Duodenal mucosa (tissue), 2 donors: ENCODE results near the gene RNF223.
"Not testable (repeated sequence)": the region's sequence is repeated elsewhere in the genome, so short reads cannot be mapped to it uniquely, and the experiment has no call there.

Source experiments
- H3K27ac ChIP-seq: one replicate; pipeline ENCODE4 v1.7.0; 2013; ENCODE audit warnings: low read depth, low read length
- H3K27me3 ChIP-seq, 2 donors: one replicate each; pipeline ENCODE4 v1.7.0; 2013; ENCODE audit warnings: low read length in 2 of 2, control low read depth in 1 of 2; ENCODE audit not compliant: insufficient read depth in 2 of 2, control insufficient read depth in 1 of 2
- H3K36me3 ChIP-seq, 2 donors: one replicate each; pipeline ENCODE4 v1.7.0; 2013; ENCODE audit warnings: low read length in 2 of 2, control low read depth in 1 of 2; ENCODE audit not compliant: insufficient read depth in 2 of 2, control insufficient read depth in 1 of 2
- H3K4me1 ChIP-seq, 2 donors: one replicate each; pipeline ENCODE4 v1.7.0; 2013; ENCODE audit warnings: low read length in 2 of 2, control low read depth in 1 of 2; ENCODE audit not compliant: insufficient read depth in 2 of 2, control insufficient read depth in 1 of 2
- H3K4me3 ChIP-seq, 2 donors: one replicate each; pipeline ENCODE4 v1.7.0; 2013; ENCODE audit warnings: low read length in 2 of 2, low read depth in 1 of 2
- H3K9ac ChIP-seq, 2 donors: one replicate each; pipeline ENCODE4 v1.7.0; 2013; ENCODE audit warnings: low read length in 2 of 2, low read depth in 1 of 2
- H3K9me3 ChIP-seq, 2 donors: one replicate each; pipeline ENCODE4 v1.7.0; 2013; ENCODE audit warnings: low read length in 2 of 2, control low read depth in 1 of 2; ENCODE audit not compliant: control insufficient read depth in 1 of 2

Gene RNF223

GRCh38 chr1:1069711-1070676 lies 4.1 kb downstream of the RNF223 start:
- no peak overlapping the region for H3K27ac ChIP-seq
- H3K9ac ChIP-seq: no peak overlapping the region
- peaks cover 4 to 30% of the 10 kb centered on the region in 2 donors for H3K27me3 ChIP-seq
- no peaks in the 10 kb centered on the region for H3K9me3 ChIP-seq
- H3K4me3 ChIP-seq: no peak overlapping the region
- H3K36me3 ChIP-seq: no peaks in the 10 kb centered on the region
- peaks cover 4 to 21% of the 10 kb centered on the region in 2 donors for H3K4me1 ChIP-seq

GRCh38 chr1:1069056-1069710 lies 4.9 kb downstream of the RNF223 start:
- peak overlapping the region; percentile 84 for H3K27ac ChIP-seq
- peak overlapping the region in 1 of 2 donors; percentile 10 for H3K9ac ChIP-seq
- H3K4me3 ChIP-seq: peak overlapping the region; percentile 67 to 69
- H3K4me1 ChIP-seq: peaks cover 6 to 17% of the 10 kb centered on the region in 2 donors
- H3K36me3 ChIP-seq: no peaks in the 10 kb centered on the region
- peaks cover 7 to 27% of the 10 kb centered on the region in 2 donors for H3K27me3 ChIP-seq
- no peaks in the 10 kb centered on the region for H3K9me3 ChIP-seq

- Histone ChIP-seq H3K36me3 (no peaks in the 10 kb centered on the region), H3K27ac (no peak overlapping the region), H3K27me3 (peaks cover 13 to 32% of the 10 kb centered on the region in 2 donors), H3K9me3 (no peaks in the 10 kb centered on the region), H3K4me1 (peaks cover 10 to 20% of the 10 kb centered on the region in 2 donors), H3K4me3 (peak overlapping the region; percentile 15 to 16), H3K9ac (peak overlapping the region in 1 of 2 donors; percentile 18)
Observed at GRCh38 chr1:1068517-1069055, 5.5 kb downstream of the RNF223 start.

- Histone ChIP-seq H3K27me3 (peaks cover 19 to 35% of the 10 kb centered on the region in 2 donors), H3K9ac (peak overlapping the region in 1 of 2 donors; percentile 18), H3K4me3 (peak overlapping the region; percentile 15 to 16), H3K27ac (no peak overlapping the region), H3K36me3 (no peaks in the 10 kb centered on the region), H3K4me1 (peaks cover 10 to 15% of the 10 kb centered on the region in 2 donors), H3K9me3 (no peaks in the 10 kb centered on the region)
Observed at GRCh38 chr1:1067860-1068516, 6.1 kb downstream of the RNF223 start.

GRCh38 chr1:1067284-1067859 lies 6.7 kb downstream of the RNF223 start:
- Histone ChIP-seq H3K36me3 (no peaks in the 10 kb centered on the region), H3K9me3 (no peaks in the 10 kb centered on the region), H3K27ac (no peak overlapping the region), H3K4me1 (peaks cover 10 to 15% of the 10 kb centered on the region in 2 donors), H3K9ac (no peak overlapping the region), H3K27me3 (peaks cover 26 to 40% of the 10 kb centered on the region in 2 donors), H3K4me3 (no peak overlapping the region)

GRCh38 chr1:1066403-1067283 lies 7.5 kb downstream of the RNF223 start:
- no peak overlapping the region for H3K27ac ChIP-seq
- no peaks in the 10 kb centered on the region for H3K36me3 ChIP-seq
- peaks cover 32 to 42% of the 10 kb centered on the region in 2 donors for H3K27me3 ChIP-seq
- no peak overlapping the region for H3K4me3 ChIP-seq
- no peak overlapping the region for H3K9ac ChIP-seq
- H3K9me3 ChIP-seq: no peaks in the 10 kb centered on the region
- H3K4me1 ChIP-seq: peaks cover 10 to 15% of the 10 kb centered on the region in 2 donors

- not testable (repeated sequence) for H3K9ac ChIP-seq, H3K9me3 ChIP-seq, H3K4me3 ChIP-seq, H3K36me3 ChIP-seq, H3K27ac ChIP-seq
- H3K27me3 ChIP-seq: peaks cover 40 to 49% of the 10 kb centered on the region in 2 donors
- peaks cover 10 to 15% of the 10 kb centered on the region in 2 donors for H3K4me1 ChIP-seq
Observed at GRCh38 chr1:1065940-1066304, 8.2 kb downstream of the RNF223 start.

- H3K9me3 ChIP-seq: no peaks in the 10 kb centered on the region
- H3K9ac ChIP-seq: no peak overlapping the region
- H3K27ac ChIP-seq: no peak overlapping the region
- H3K4me1 ChIP-seq: peaks cover 10 to 15% of the 10 kb centered on the region in 2 donors
- no peak overlapping the region for H3K4me3 ChIP-seq
- peaks cover 43 to 53% of the 10 kb centered on the region in 2 donors for H3K27me3 ChIP-seq
- H3K36me3 ChIP-seq: no peaks in the 10 kb centered on the region
Observed at GRCh38 chr1:1065265-1065939, 8.7 kb downstream of the RNF223 start.
